Fibroblast of mammary gland (primary cell): ENCODE results near the gene IFITM2.
"Not testable (repeated sequence)": the region's sequence is repeated elsewhere in the genome, so short reads cannot be mapped to it uniquely, and the experiment has no call there.

ENCODE experiments used
- DNase-seq: peaks from one replicate; pipeline ENCODE4 v3.0.0-alpha.2; 2010; ENCODE audit warnings: low read depth
- H3K4me3 ChIP-seq: 2 replicates; pipeline ENCODE4 v1.5.1; 2011; ENCODE audit warnings: low read depth, mild to moderate bottlenecking, low read length, moderate library complexity; ENCODE audit not compliant: control insufficient read depth
- CTCF ChIP-seq: conservative IDR thresholded peaks from 2 replicates; pipeline ENCODE4 v1.5.1; 2011; ENCODE audit warnings: low read depth, low read length, inconsistent platforms; ENCODE audit not compliant: control insufficient read depth, insufficient read depth

The IFITM2 gene

DNA sequence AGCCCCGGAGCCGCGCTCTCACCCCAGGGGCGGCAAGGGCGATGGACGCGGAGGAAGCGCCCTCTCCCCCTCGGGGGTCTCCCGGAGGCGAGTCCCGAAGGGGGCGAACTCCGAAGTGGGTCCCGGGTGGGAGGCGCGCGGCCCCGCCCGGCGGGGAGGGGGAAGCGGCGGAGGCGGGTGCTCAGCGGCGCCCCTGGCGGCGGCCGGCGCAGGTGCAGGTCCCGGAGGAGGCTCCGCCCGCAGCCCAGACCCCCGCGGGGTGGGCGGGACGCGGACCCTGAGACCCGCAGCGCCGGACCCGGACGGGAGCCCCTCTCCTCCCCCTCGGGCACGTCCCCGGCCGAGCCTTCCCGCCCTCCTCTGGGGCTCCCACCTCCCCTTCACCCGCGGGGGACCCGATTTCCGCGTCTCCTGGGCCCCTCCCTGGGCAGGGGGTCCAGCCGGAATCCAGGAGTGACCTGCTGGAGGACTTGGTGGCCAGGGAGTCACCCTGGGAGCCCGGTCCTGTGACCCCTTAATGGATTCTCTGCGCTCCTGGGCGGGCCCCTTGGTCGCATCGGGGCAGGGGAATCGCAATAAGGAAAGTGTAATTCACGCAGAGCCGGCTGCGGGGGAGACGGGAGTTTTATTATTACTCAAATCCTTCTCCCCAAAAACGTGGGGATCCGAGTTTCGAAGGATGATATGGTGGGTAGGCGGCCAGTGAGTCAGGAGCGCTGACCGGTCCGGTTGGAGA, 3.6 kb downstream of the IFITM2 start:
- H3K4me3 ChIP-seq: peak overlapping the region; percentile 23
- DNase-seq: not testable (repeated sequence)

DNA sequence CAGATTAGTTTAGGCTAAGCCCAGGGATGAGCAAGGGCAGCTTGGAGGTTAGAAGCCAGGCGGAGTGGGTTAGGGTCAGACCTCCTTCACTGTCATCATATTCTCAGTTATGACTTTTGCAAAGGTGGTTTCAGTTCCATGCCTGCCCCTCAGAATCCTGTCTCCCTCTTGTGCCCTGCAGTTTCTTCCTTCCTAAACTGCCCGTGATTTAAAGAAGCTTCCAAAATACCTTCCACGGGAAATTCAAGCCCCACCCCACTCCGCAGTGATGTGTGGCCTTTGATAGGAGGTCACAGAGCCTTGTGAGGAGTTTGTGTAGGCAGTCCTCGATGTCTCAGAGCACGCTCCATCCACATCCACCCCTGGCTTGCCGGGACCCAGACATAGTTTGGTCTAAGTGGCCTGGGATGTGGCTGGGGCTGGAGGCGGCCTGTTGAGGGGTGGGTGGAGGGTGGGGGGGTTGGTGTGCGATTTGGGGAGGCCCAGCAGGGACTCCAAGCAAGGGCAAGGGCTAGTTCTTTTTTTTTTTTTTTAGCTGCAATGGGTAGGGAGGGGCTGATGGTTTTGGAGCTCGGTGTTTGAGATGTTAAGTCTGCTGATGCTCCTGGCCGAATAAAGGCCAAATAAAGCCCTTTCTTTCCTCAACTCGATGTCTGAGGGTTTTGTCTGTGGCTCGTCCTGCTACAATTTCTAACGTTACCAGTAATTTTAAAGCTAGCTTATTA, 4.6 kb downstream of the IFITM2 start:
- no peak overlapping the region for H3K4me3 ChIP-seq
- TF ChIP-seq CTCF: no peak
- DNase-seq: no peak

- DNase-seq: no peak
- H3K4me3 ChIP-seq: no peak overlapping the region
- TF ChIP-seq CTCF: no peak
These were observed 5.7 kb downstream of the IFITM2 start for GRCh38 chr11:313304-313786.

DNA sequence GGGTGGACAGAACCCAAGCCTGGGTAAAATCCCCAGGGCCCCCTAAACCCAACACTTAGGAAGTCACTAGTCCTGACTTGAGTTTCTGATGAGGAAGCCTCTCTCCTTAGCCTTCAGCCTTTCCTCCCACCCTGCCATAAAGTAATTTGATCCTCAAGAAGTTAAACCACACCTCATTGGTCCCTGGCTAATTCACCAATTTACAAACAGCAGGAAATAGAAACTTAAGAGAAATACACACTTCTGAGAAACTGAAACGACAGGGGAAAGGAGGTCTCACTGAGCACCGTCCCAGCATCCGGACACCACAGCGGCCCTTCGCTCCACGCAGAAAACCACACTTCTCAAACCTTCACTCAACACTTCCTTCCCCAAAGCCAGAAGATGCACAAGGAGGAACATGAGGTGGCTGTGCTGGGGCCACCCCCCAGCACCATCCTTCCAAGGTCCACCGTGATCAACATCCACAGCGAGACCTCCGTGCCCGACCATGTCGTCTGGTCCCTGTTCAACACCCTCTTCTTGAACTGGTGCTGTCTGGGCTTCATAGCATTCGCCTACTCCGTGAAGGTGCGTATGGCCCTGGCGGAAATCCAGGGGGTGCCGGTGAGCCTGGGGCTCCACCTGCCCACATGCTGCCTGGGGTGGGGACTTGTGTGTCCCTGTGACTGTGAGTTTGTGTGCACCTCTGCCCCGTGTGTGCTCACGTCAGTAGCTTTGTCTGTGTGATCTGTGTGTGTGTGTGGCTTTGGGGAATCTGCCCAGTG, 6.4 kb downstream of the IFITM2 start, which contains the start of gene IFITM1:
Gene IFITM1 (plus strand): TSS at position 254 of the 767 bp plus-strand sequence. CDS start 131 bp downstream, at position 385.
- peak within 1 kb of the TSS; percentile 72 for H3K4me3 ChIP-seq
- DNase-seq: peak; percentile 86
- TF ChIP-seq CTCF: no peak

GRCh38 chr11:314554-314875, 6.9 kb downstream of the IFITM2 start:
- not testable (repeated sequence) for DNase-seq
- peak overlapping the region; percentile 72 for H3K4me3 ChIP-seq

DNA sequence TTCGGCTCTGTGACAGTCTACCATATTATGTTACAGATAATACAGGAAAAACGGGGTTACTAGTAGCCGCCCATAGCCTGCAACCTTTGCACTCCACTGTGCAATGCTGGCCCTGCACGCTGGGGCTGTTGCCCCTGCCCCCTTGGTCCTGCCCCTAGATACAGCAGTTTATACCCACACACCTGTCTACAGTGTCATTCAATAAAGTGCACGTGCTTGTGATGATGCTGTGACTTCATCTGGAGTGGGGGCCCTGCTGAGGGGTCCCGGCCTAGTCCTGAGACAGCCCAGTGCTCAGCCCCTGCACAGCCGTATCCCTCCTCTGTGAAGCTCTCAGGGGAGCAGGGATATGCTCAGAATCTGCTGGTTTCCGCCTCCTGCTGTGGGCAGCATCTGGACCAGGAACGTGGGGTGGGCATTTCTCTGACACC, 7.5 kb downstream of the IFITM2 start:
- H3K4me3 ChIP-seq: peak overlapping the region; percentile 72
- DNase-seq: no peak
- TF ChIP-seq CTCF: no peak

DNA sequence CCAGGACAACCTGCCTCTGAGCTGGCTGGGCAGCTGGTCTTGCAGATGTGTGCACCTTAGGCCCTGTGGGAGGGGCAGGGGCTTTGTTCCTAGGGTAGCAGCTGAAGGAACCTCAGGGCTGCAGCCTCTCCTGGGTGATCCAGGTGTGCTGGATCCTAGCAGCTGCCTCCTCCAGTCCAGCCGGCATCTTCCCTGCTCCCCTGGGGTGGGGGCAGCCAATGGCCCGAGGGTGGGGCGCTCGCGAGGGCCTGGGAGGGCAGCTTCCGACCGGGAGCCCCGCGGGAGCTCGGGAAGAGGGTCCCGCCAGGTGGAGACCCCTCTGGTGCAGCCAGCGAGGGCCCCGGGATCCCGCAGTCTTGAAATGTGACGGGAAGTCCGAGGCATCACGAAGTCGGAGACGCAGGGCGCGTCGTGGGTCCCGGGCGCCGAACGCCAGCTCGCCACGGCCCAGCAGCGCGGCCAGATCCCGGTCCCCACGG, 7.9 kb downstream of the IFITM2 start:
- peak overlapping the region; percentile 72 for H3K4me3 ChIP-seq
- no peak for DNase-seq
- TF ChIP-seq CTCF: no peak
